Type B pancreatic cell (in vitro differentiated cells): ENCODE results near the gene TSFM. TPM values are rescaled to one million over a fixed set of nuclear protein-coding genes. Genes with fewer than 3 reads are reported as not detected.
A peak's percentile ranks its signal among the peaks of the same experiment; 100 is the strongest.
"Not testable (repeated sequence)": the region's sequence is repeated elsewhere in the genome, so short reads cannot be mapped to it uniquely, and the experiment has no call there.

Source experiments
- DNase-seq: peaks from one replicate; pipeline ENCODE4 v3.0.0; 2021; ENCODE audit warnings: mixed read lengths; ENCODE audit not compliant: unreplicated experiment; ENCODE audit errors: extremely low spot score
- H3K27ac Mint-ChIP-seq: 2 replicates; pipeline ENCODE4 v1.8.0; 2021; ENCODE audit warnings: mild to moderate bottlenecking, mixed read lengths
- H3K27me3 Mint-ChIP-seq: 2 replicates; pipeline ENCODE4 v1.8.0; 2021; ENCODE audit warnings: mixed read lengths
- H3K36me3 Mint-ChIP-seq: 2 replicates; pipeline ENCODE4 v1.8.0; 2021; ENCODE audit warnings: mixed read lengths
- H3K4me1 Mint-ChIP-seq: one replicate; pipeline ENCODE4 v1.8.0; 2021; ENCODE audit warnings: mixed read lengths; ENCODE audit not compliant: unreplicated experiment
- H3K4me3 Mint-ChIP-seq: 2 replicates; pipeline ENCODE4 v1.8.0; 2021; ENCODE audit warnings: mild to moderate bottlenecking, mixed read lengths
- H3K9me3 Mint-ChIP-seq: 2 replicates; pipeline ENCODE4 v1.8.0; 2021; ENCODE audit warnings: mixed read lengths
- CTCF ChIP-seq: fragments of 200-600 bp; sonication (generic); conservative IDR thresholded peaks from 2 replicates; pipeline ENCODE4 v1.5.0; 2021; ENCODE audit warnings: antibody characterized with exemption, mild to moderate bottlenecking
- total RNA-seq: library from RNA; stranded (reverse); gene quantifications from 2 replicates; pipeline ENCODE4 v1.2.1, GENCODE V29; 2021; ENCODE audit warnings: low replicate concordance

TSFM gene
- total RNA-seq, 1 donor from 2014 or later: 33.0 TPM

DNA sequence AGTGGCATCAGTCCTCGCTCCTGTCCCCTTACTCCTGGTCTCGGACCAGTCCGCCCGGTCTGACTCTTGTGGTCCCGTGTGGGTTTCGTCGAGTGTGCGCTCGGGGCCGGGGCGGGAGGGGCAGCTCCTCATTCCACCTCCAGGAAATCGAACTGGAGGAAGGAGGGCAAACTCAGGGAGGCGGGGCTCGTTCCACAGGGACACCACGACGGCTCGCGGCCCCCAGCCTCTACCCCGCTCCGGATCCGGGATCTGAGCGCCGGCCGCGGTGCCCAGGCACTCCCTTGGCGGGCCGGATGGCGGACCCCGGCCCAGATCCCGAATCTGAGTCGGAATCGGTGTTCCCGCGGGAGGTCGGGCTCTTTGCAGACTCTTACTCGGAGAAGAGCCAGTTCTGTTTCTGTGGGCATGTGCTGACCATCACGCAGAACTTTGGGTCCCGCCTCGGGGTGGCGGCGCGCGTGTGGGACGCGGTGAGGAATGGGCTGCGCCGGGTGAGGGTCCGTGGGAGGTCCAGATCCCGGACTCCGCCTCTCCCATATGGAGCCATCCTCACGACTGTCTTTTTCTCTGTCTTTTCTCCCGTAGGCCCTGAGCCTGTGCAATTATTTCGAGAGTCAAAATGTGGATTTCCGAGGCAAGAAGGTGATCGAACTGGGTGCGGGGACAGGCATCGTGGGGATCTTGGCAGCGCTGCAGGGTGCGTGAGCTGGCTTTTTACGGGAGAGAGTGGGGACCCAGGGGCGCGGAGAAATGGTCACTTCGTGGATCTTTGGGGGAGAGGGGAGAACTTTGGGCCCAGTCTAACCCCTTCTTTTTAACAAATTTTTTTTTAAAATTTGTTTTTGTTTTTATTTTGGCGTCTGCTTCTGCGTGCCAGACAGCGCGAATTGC is 9.9 kb upstream of the TSFM start, which contains the start of gene EEF1AKMT3:
Gene EEF1AKMT3, plus strand, starts transcription at position 186 of the 894 bp plus-strand sequence. Its CDS starts 111 bp downstream, at position 297.
- Mint-ChIP-seq H3K27ac (peak within 1 kb of the TSS; percentile 99), H3K9me3 (no peaks in the 10 kb centered on the region), H3K4me1 (peaks cover 21% of the 10 kb centered on the region), H3K36me3 (peaks cover 19% of the 10 kb centered on the region), H3K4me3 (peak within 1 kb of the TSS; percentile 99), H3K27me3 (peaks cover 9% of the 10 kb centered on the region)
- no peak for TF ChIP-seq CTCF
- peak; percentile 78 for DNase-seq

DNA sequence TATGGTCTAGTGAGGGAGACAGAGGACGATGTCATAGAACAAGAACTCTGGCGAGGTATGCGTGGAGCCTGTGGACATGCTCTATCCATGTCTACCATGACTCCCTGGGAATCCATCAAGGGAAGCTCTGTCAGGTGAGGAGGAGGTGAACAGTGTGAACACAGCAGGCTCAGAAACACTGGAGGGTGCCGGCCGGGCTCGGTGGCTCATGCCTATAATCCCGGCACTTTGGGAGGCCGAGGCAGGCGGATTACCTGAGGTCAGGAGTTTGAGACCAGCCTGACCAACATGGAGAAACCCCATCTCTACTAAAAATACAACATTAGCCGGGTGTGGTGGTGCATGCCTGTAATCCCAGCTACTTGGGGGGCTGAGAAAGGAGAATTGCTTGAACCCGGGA is 8.0 kb upstream of the TSFM start:
- not testable (repeated sequence) for H3K9me3 Mint-ChIP-seq, H3K27ac Mint-ChIP-seq, DNase-seq, H3K27me3 Mint-ChIP-seq
- Mint-ChIP-seq H3K4me1 (peaks cover 21% of the 10 kb centered on the region), H3K36me3 (peaks cover 11% of the 10 kb centered on the region), H3K4me3 (peak overlapping the region; percentile 35)

DNA sequence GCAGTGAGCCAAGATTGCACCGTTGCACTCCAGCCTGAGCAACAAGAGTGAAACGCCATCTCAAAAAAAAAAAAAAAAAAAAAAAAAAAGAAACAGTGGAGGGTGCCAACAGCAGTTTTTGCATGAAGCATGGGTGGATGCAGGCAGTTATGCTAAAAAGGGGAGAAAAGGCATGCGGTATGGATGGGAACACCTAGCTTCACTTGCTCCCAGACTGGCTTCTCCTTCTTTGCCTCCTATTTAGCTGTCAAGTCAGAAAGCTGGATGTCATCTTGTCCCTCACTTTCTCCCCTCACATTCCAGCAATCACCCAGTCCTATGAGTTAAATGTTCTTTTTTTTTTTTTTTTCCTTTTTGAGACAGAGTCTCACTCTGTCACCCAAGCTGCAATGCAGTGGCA is 7.5 kb upstream of the TSFM start:
- Mint-ChIP-seq H3K27ac (no peak overlapping the region), H3K4me3 (no peak overlapping the region)
- TF ChIP-seq CTCF: no peak

DNA sequence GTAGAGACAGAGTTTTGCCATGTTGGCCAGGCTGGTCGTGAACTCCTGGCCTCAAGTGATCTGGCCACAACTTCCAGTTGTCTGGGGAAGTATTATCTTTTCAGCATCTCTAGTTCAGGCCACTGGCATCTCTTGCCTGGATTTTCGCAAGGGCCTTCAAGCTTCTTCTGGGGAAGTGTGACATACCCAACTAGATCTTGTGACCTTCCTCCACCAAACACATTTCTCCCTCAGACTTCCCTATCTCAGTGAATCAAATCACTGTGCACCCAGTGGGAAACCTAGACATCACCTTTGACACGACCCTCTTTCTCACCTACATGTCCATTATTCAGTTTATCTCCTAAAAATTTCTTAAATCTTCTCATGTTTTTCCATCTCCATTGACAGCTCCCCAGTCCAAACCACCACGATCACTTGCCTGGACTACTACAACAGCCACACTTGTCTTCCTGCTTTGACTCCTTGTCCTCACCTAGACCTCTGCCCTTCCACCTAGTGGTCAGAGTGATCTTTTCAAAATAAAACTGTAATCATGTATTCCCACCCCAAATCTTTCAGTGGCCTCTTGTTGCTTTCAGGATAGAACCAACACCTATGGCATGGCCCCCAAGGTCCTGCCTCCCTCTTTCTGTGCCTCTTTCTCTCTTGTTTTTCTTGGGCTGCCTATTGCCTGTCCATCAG is 6.9 kb upstream of the TSFM start:
- no peak for DNase-seq
- peaks cover under 1% of the 10 kb centered on the region for H3K36me3 Mint-ChIP-seq
- no peaks in the 10 kb centered on the region for H3K27me3 Mint-ChIP-seq
- no peak overlapping the region for H3K27ac Mint-ChIP-seq
- no peaks in the 10 kb centered on the region for H3K9me3 Mint-ChIP-seq
- no peak for TF ChIP-seq CTCF
- H3K4me1 Mint-ChIP-seq: peaks cover 17% of the 10 kb centered on the region
- H3K4me3 Mint-ChIP-seq: no peak overlapping the region

More for the DNA sequence above, 7.5 kb upstream of the TSFM start:
- H3K4me1 Mint-ChIP-seq: peaks cover 21% of the 10 kb centered on the region
- H3K27me3 Mint-ChIP-seq: no peaks in the 10 kb centered on the region
- H3K36me3 Mint-ChIP-seq: peaks cover 7% of the 10 kb centered on the region
- H3K9me3 Mint-ChIP-seq: no peaks in the 10 kb centered on the region
- no peak for DNase-seq

DNA sequence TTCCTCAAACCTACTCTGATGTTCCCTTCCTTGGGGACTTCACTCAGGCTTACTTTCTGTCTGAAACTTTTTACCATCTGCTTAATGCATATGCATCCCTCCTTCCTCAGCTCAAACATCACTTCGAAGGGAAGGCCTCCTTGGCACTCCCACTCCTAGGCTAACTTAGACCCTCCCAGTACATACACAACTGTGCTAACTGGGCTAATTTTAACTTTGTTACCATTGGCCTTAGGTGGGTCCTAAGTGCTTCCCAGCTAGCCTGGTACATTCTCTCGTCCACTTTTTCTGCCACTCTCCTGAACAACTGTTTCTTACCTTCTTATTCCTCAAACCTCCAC is 6.4 kb upstream of the TSFM start:
- H3K27me3 Mint-ChIP-seq: no peaks in the 10 kb centered on the region
- TF ChIP-seq CTCF: no peak
- H3K27ac Mint-ChIP-seq: no peak overlapping the region
- DNase-seq: no peak
- H3K4me3 Mint-ChIP-seq: no peak overlapping the region
- H3K36me3 Mint-ChIP-seq: no peaks in the 10 kb centered on the region
- H3K4me1 Mint-ChIP-seq: peaks cover 11% of the 10 kb centered on the region
- no peaks in the 10 kb centered on the region for H3K9me3 Mint-ChIP-seq

DNA sequence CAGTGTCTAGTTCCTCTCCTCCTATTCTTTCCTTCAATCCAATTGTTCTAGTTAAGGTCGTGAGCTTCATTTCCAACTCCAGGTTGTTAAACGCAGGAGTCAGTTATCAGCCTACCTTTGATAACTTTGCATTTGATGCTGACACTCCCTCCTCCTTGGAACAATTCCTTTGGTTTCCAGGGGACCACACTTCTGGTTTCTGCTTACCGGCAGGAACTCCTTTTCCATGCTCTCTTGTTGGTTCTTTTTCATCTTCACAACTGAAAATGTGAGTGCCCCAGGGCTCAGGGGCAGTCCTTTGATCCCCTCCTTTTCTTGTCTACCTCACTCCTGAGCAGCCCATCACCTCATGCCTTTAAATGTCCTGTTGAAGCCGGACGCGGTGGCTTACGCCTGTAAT is 5.2 kb upstream of the TSFM start:
- TF ChIP-seq CTCF: no peak
- no peak for DNase-seq
- Mint-ChIP-seq H3K4me3 (no peak overlapping the region), H3K27me3 (no peaks in the 10 kb centered on the region), H3K36me3 (no peaks in the 10 kb centered on the region), H3K4me1 (peaks cover 6% of the 10 kb centered on the region), H3K27ac (no peak overlapping the region), H3K9me3 (no peaks in the 10 kb centered on the region)
